NCI-H2196 (cell line): Measurements from ENCODE around the gene ELAPOR2.
"Not testable (repeated sequence)": the region's sequence is repeated elsewhere in the genome, so short reads cannot be mapped to it uniquely, and the experiment has no call there.

Experiments
- DNase-seq: peaks from one replicate; lab custom pipeline; 2025; ENCODE audit not compliant: unreplicated experiment; lab: John Stamatoyannopoulos, UW

Gene ELAPOR2

GRCh38 chr7:87059525-87060287 is at the start of gene ELAPOR2:
ELAPOR2 (minus strand) TSS chr7:87059654; CDS start chr7:87059513, 141 bp downstream.
- peak; percentile 86 for DNase-seq

- no peak for DNase-seq
Observed at GRCh38 chr7:87107949-87108776, 48.7 kb upstream of the ELAPOR2 start.

- no peak for DNase-seq
Observed at GRCh38 chr7:87106974-87107612, 47.6 kb upstream of the ELAPOR2 start.

GRCh38 chr7:87105401-87105800 is 45.9 kb upstream of the ELAPOR2 start:
- DNase-seq = no peak

- no peak for DNase-seq
Observed at GRCh38 chr7:87100326-87100725, 40.9 kb upstream of the ELAPOR2 start.

GRCh38 chr7:87097375-87097774 is 37.9 kb upstream of the ELAPOR2 start:
- DNase-seq = not testable (repeated sequence)

- DNase-seq = no peak
Observed at GRCh38 chr7:87094322-87094721, 34.9 kb upstream of the ELAPOR2 start.

GRCh38 chr7:87092568-87093091 is 33.2 kb upstream of the ELAPOR2 start:
- DNase-seq = no peak

- no peak for DNase-seq
Observed at GRCh38 chr7:87091487-87092066, 32.1 kb upstream of the ELAPOR2 start.

GRCh38 chr7:87083865-87084519 is 24.5 kb upstream of the ELAPOR2 start:
- DNase-seq = no peak

GRCh38 chr7:87082675-87083074 is 23.2 kb upstream of the ELAPOR2 start:
- no peak for DNase-seq

- DNase-seq = no peak
Observed at GRCh38 chr7:87075671-87076404, 16.4 kb upstream of the ELAPOR2 start.

- no peak for DNase-seq
Observed at GRCh38 chr7:87067788-87068187, 8.3 kb upstream of the ELAPOR2 start.

GRCh38 chr7:87060288-87060537 is 759 bp upstream of the ELAPOR2 start:
- no peak for DNase-seq

- peak; percentile 51 for DNase-seq
Observed at GRCh38 chr7:87058744-87059524, 520 bp downstream of the ELAPOR2 start.

- DNase-seq = no peak
Observed at GRCh38 chr7:87057210-87057609, 2.2 kb downstream of the ELAPOR2 start.

GRCh38 chr7:87056346-87056745 is 3.1 kb downstream of the ELAPOR2 start:
- no peak for DNase-seq

GRCh38 chr7:87048839-87049238 is 10.6 kb downstream of the ELAPOR2 start:
- DNase-seq = no peak

- no peak for DNase-seq
Observed at GRCh38 chr7:87046456-87046855, 13.0 kb downstream of the ELAPOR2 start.
